ENCODE measurements around the gene GSDME. TPM values are rescaled to one million over a fixed set of nuclear protein-coding genes. Genes with fewer than 3 reads are reported as not detected.

GSDME gene
- polyA plus RNA-seq, 1 experiment = 63.8 TPM

DNA sequence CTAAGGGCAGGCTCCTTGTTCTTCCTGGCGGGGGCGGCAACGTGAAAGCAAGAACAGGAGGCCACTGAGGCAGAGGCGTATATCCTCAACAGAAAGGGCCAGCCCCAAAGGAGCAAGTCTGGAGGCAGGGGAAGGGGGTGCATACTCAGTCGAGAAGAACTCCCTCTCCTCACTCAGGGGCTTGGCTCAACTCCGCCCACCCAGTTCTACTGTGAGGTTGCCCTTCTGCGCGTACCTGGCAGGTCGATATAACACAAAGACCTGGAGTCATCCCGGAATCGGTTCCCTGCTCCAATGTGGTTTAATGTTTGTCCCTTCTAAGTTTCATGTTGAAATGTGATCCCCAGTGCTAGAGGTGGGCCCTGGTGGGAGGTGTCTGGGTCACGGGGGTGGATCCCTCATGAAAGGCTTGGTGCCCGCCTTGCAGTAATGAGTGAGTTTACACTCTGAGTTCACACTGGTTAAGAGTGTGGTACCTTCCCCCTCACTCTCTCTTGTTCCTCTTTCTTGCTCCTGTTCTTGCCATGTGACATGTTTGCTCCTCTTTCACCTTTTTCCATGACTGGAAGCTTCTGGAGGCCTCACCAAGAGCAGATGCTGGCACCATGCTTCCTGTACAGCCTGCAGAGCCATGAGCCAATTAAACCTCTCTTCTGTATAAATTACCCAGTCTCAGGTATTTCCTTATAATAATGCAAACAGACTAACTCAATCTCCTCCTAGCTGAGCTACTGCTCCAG lies 32.6 kb downstream of the GSDME start:
- Histone ChIP-seq H3K4me3 (ENCODE audit: low read depth, low read length) (no peak overlapping the region), H3K27me3 (ENCODE audit: control insufficient read depth, insufficient read depth, low read length) (no peaks in the 10 kb centered on the region), H3K27ac (ENCODE audit: low read depth, low read length) (no peak overlapping the region), H3K9me3 (ENCODE audit: control insufficient read depth, insufficient read depth, low read length) (no peaks in the 10 kb centered on the region)
- ChIA-PET POLR2A (no interaction called here), CTCF (interaction anchor here (1.7 kb wide), 1 partner anchor 373 kb away, joined by 10 read pairs; no protein-coding TSS in a partner anchor)
- TF ChIP-seq CTCF (IDR thresholded peaks at IDR 0.05; ENCODE audit: low read depth, low read length) = no peak
- DNase-seq (ENCODE audit: low read depth, low spot score) = no peak

DNA sequence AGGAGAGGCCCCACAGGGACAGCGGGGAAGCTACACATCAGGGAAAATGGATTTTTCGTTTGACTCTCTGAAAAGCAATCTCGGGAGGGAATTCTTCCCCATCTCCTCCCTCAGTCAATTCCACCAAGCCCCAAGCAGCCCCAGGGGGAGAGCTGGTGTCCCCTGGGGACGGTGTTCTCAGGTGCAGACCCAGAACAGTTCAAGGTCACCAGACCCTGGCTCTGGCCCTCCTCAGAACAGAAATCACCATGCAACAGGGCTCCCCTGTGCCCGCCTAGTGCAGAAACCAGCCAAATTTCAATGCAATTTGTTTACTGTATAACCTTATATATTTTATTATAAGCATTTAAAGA lies 34.1 kb downstream of the GSDME start:
- ChIA-PET CTCF (interaction anchor here (0.7 to 2.4 kb wide), 12 partner anchors 8 to 860 kb away, joined by 3 to 20 read pairs (median 4); no protein-coding TSS in a partner anchor), POLR2A (interaction anchor here (0.8 kb wide), 1 partner anchor 34 kb away, joined by 4 read pairs; the partner anchor contains the start of gene GSDME)
- peak overlapping the region; percentile 11 for H3K27ac ChIP-seq (ENCODE audit: low read depth, low read length)

GRCh38 chr7:24722386-24723177 lies 34.7 kb downstream of the GSDME start:
- Histone ChIP-seq H3K27me3 (ENCODE audit: control insufficient read depth, insufficient read depth, low read length) (no peaks in the 10 kb centered on the region), H3K9me3 (ENCODE audit: control insufficient read depth, insufficient read depth, low read length) (no peaks in the 10 kb centered on the region), H3K4me3 (ENCODE audit: low read depth, low read length) (no peak overlapping the region), H3K27ac (ENCODE audit: low read depth, low read length) (peak overlapping the region; percentile 11)
- TF ChIP-seq CTCF (IDR thresholded peaks at IDR 0.05; ENCODE audit: low read depth, low read length) = peak; percentile 59
- CTCF ChIA-PET = interaction anchor here (0.7 to 2.4 kb wide), 20 partner anchors 9 to 859 kb away, joined by 3 to 20 read pairs (median 3); no protein-coding TSS in a partner anchor
- DNase-seq (ENCODE audit: low read depth, low spot score) = no peak
- POLR2A ChIA-PET = interaction anchor here (0.8 kb wide), 1 partner anchor 34 kb away, joined by 4 read pairs; the partner anchor contains the start of gene GSDME

More for the DNA sequence above, 34.1 kb downstream of the GSDME start:
- Histone ChIP-seq H3K9me3 (ENCODE audit: control insufficient read depth, insufficient read depth, low read length) (no peaks in the 10 kb centered on the region), H3K4me3 (ENCODE audit: low read depth, low read length) (no peak overlapping the region), H3K27me3 (ENCODE audit: control insufficient read depth, insufficient read depth, low read length) (no peaks in the 10 kb centered on the region)
- TF ChIP-seq CTCF (IDR thresholded peaks at IDR 0.05; ENCODE audit: low read depth, low read length) = no peak
- no peak for DNase-seq (ENCODE audit: low read depth, low spot score)

DNA sequence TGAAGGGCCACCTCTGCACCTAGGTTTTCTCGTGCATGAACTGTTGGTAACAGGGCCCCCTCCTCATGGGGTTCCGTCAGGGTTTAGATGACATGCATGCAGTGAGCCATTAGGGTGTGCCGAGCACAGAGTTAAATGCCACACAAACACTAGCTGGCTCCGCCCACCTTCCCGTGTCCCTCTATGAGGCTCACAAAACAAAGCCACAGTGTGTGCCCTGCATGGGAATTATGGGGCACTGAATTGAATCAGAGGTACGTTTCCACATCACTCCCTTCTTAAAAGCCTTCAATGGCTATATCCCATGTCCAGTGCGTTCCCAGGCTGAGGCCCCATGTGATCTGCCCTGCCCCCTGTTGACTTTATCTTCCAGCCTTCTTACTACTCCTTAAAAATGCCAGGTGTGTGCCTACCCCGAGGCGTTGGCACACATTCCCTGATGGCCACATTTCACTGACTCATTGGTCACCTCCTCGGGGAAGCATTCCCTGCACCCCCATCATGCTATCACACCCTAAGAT lies 35.7 kb downstream of the GSDME start:
- CTCF ChIA-PET = interaction anchor here (0.6 to 2.4 kb wide), 10 partner anchors 11 to 430 kb away, joined by 3 to 20 read pairs (median 3); no protein-coding TSS in a partner anchor
- DNase-seq (ENCODE audit: low read depth, low spot score) = no peak
- Histone ChIP-seq H3K9me3 (ENCODE audit: control insufficient read depth, insufficient read depth, low read length) (no peaks in the 10 kb centered on the region), H3K27ac (ENCODE audit: low read depth, low read length) (no peak overlapping the region), H3K4me3 (ENCODE audit: low read depth, low read length) (no peak overlapping the region), H3K27me3 (ENCODE audit: control insufficient read depth, insufficient read depth, low read length) (no peaks in the 10 kb centered on the region)
- TF ChIP-seq CTCF (IDR thresholded peaks at IDR 0.05; ENCODE audit: low read depth, low read length) = no peak
- POLR2A ChIA-PET = no interaction called here

Measured in AG04450 (cell line).